H9 (cell line): ENCODE measurements around the gene RNASE9. TPM values are rescaled to one million over a fixed set of nuclear protein-coding genes. Genes with fewer than 3 reads are reported as not detected.

Source experiments
- DNase-seq: peaks from one replicate; pipeline ENCODE4 v3.0.0-alpha.2; 2017
- H2AFZ ChIP-seq: one replicate; pipeline ENCODE4 v1.6.1; 2013; ENCODE audit warnings: mild to moderate bottlenecking, low read length, control low read depth, moderate library complexity
- H2AK5ac ChIP-seq: 2 replicates; pipeline ENCODE4 v1.6.1; 2013; ENCODE audit warnings: low read length, control low read depth, mixed read lengths; ENCODE audit not compliant: insufficient read length
- H2BK120ac ChIP-seq: one replicate; pipeline ENCODE4 v1.6.1; 2013; ENCODE audit warnings: low read depth, mild to moderate bottlenecking, low read length, control low read depth, inconsistent platforms; ENCODE audit not compliant: poor library complexity, severe bottlenecking
- H2BK12ac ChIP-seq: 2 replicates; pipeline ENCODE4 v1.6.1; 2013; ENCODE audit warnings: low read length, control low read depth, mixed read lengths, low read depth; ENCODE audit not compliant: insufficient read length
- H2BK15ac ChIP-seq: 2 replicates; pipeline ENCODE4 v1.6.1; 2013; ENCODE audit warnings: low read depth, low read length, control low read depth
- H2BK20ac ChIP-seq: one replicate; pipeline ENCODE4 v1.6.1; 2013; ENCODE audit warnings: low read depth, mild to moderate bottlenecking, low read length, control low read depth, inconsistent platforms; ENCODE audit not compliant: poor library complexity, severe bottlenecking
- H2BK5ac ChIP-seq: 2 replicates; pipeline ENCODE4 v1.6.1; 2013; ENCODE audit warnings: low read length, control low read depth, mixed read lengths; ENCODE audit not compliant: insufficient read length
- H3K14ac ChIP-seq: 2 replicates; pipeline ENCODE4 v1.6.1; 2013; ENCODE audit warnings: low read length, control low read depth; ENCODE audit not compliant: insufficient read depth
- H3K18ac ChIP-seq: 2 replicates; pipeline ENCODE4 v1.6.1; 2013; ENCODE audit warnings: low read depth, mild to moderate bottlenecking, mixed read lengths, low read length, control low read depth; ENCODE audit not compliant: insufficient read length
- H3K23ac ChIP-seq: 2 replicates; pipeline ENCODE4 v1.6.1; 2013; ENCODE audit warnings: low read length, control low read depth, mixed read lengths, low read depth; ENCODE audit not compliant: insufficient read length
- H3K23me2 ChIP-seq: 2 replicates; pipeline ENCODE4 v1.6.1; 2013; ENCODE audit warnings: low read depth, mild to moderate bottlenecking, mixed read lengths, low read length, control low read depth; ENCODE audit not compliant: insufficient read length, poor library complexity, severe bottlenecking
- H3K27ac ChIP-seq: 2 replicates; pipeline ENCODE4 v1.5.1; 2013; ENCODE audit warnings: low read length, control low read depth, mixed read lengths, low read depth; ENCODE audit not compliant: insufficient read length
- H3K27me3 ChIP-seq: 2 replicates; pipeline ENCODE4 v1.6.1; 2013; ENCODE audit warnings: low read length, control low read depth, inconsistent platforms; ENCODE audit not compliant: insufficient read depth
- H3K4ac ChIP-seq: 2 replicates; pipeline ENCODE4 v1.6.1; 2013; ENCODE audit warnings: low read depth, mild to moderate bottlenecking, control low read depth, inconsistent platforms, low read length, moderate library complexity
- H3K4me1 ChIP-seq: 2 replicates; pipeline ENCODE4 v1.6.1; 2013; ENCODE audit warnings: low read length, control low read depth, inconsistent platforms; ENCODE audit not compliant: insufficient read depth
- H3K4me2 ChIP-seq: 2 replicates; pipeline ENCODE4 v1.6.1; 2013; ENCODE audit warnings: low read length, control low read depth, mixed read lengths; ENCODE audit not compliant: insufficient read length, insufficient read depth
- H3K56ac ChIP-seq: 2 replicates; pipeline ENCODE4 v1.6.1; 2013; ENCODE audit warnings: low read depth, mild to moderate bottlenecking, mixed read lengths, low read length, control low read depth; ENCODE audit not compliant: insufficient read length
- H3K79me1 ChIP-seq: 2 replicates; pipeline ENCODE4 v1.6.1; 2013; ENCODE audit warnings: low read depth, mild to moderate bottlenecking, moderate library complexity, low read length, control low read depth, inconsistent platforms; ENCODE audit not compliant: insufficient read depth, poor library complexity, severe bottlenecking
- H3K79me2 ChIP-seq: 2 replicates; pipeline ENCODE4 v1.6.1; 2013; ENCODE audit warnings: low read length, control low read depth, inconsistent platforms; ENCODE audit not compliant: insufficient read depth
- H3K9ac ChIP-seq: 2 replicates; pipeline ENCODE4 v1.6.1; 2013; ENCODE audit warnings: low read length, control low read depth, mixed read lengths; ENCODE audit not compliant: insufficient read length; ENCODE audit errors: extremely low read depth
- H3K9me3 ChIP-seq: one replicate; pipeline ENCODE4 v1.6.1; 2013; ENCODE audit warnings: low read depth, low read length, inconsistent platforms; ENCODE audit not compliant: control insufficient read depth
- H3T11ph ChIP-seq: one replicate; pipeline ENCODE4 v1.6.1; 2013; ENCODE audit warnings: mild to moderate bottlenecking, low read length, control low read depth, inconsistent platforms
- H4K20me1 ChIP-seq: one replicate; pipeline ENCODE4 v1.6.1; 2013; ENCODE audit not compliant: control insufficient read depth, insufficient read length, insufficient read depth
- H4K5ac ChIP-seq: 2 replicates; pipeline ENCODE4 v1.6.1; 2013; ENCODE audit warnings: low read depth, mild to moderate bottlenecking, mixed read lengths, low read length, control low read depth; ENCODE audit not compliant: insufficient read length
- H4K8ac ChIP-seq: replicated peaks from 2 replicates; pipeline ENCODE4 v1.6.1; 2013; ENCODE audit warnings: low read length, control low read depth, mixed read lengths, low read depth; ENCODE audit not compliant: insufficient read length
- H4K91ac ChIP-seq: 2 replicates; pipeline ENCODE4 v1.6.1; 2013; ENCODE audit warnings: low read depth, mild to moderate bottlenecking, moderate library complexity, mixed read lengths, low read length, control low read depth; ENCODE audit not compliant: insufficient read length
- H3K27ac Mint-ChIP-seq, 3 experiments: 2 replicates in 2 of 3; 3 replicates in 1 of 3; pipeline ENCODE4 v1.8.0; 2020 to 2021; ENCODE audit warnings: mixed read lengths in 3 of 3, mild to moderate bottlenecking in 1 of 3, moderate library complexity in 1 of 3
- H3K27me3 Mint-ChIP-seq: 2 replicates; pipeline ENCODE4 v1.8.0; 2021; ENCODE audit warnings: low read depth, mild to moderate bottlenecking, moderate library complexity, mixed read lengths
- H3K36me3 Mint-ChIP-seq, 3 experiments: 2 replicates in 2 of 3; 3 replicates in 1 of 3; pipeline ENCODE4 v1.8.0; 2020 to 2021; ENCODE audit warnings: low read depth in 3 of 3, mixed read lengths in 3 of 3; ENCODE audit not compliant: insufficient read depth in 1 of 3
- H3K4me1 Mint-ChIP-seq, 2 experiments: 2 replicates each; pipeline ENCODE4 v1.8.0; 2020; ENCODE audit warnings: mixed read lengths in 2 of 2
- H3K4me3 Mint-ChIP-seq, 2 experiments: 2 replicates in 1 of 2; 3 replicates in 1 of 2; pipeline ENCODE4 v1.8.0; 2020 to 2021; ENCODE audit warnings: mild to moderate bottlenecking in 2 of 2, mixed read lengths in 2 of 2, moderate library complexity in 1 of 2
- H3K9me3 Mint-ChIP-seq, 2 experiments: 2 replicates in 1 of 2; 3 replicates in 1 of 2; pipeline ENCODE4 v1.8.0; 2020; ENCODE audit warnings: mild to moderate bottlenecking in 2 of 2, mixed read lengths in 2 of 2, moderate library complexity in 1 of 2
- CTCF ChIP-seq: fragments of 200-600 bp; sonication (generic); conservative IDR thresholded peaks from 3 replicates; pipeline ENCODE4 v1.8.0; 2021; ENCODE audit warnings: antibody characterized with exemption, mild to moderate bottlenecking
- WGBS: extraction: QIAGEN DNeasy Blood & Tissue Kit; methylation state at CpG from one replicate; pipeline ENCODE4 v1.1.7; 2013; ENCODE audit warnings: missing lambda C conversion rate, low lambda C conversion rate, mixed read lengths; ENCODE audit not compliant: insufficient read length; ENCODE audit errors: extremely low coverage; 5-methylcytosine and 5-hydroxymethylcytosine counted together
- total RNA-seq: library from RNA; stranded (reverse); gene quantifications from 2 replicates; pipeline ENCODE4 v1.2.1, GENCODE V29; 2021

Gene RNASE9
- total RNA-seq, 1 experiment from 2014 or later: not detected

GRCh38 chr14:20583908-20584307 is 23.1 kb upstream of the RNASE9 start:
- TF ChIP-seq CTCF: no peak
- Mint-ChIP-seq H3K36me3 (no peaks in the 10 kb centered on the region), H3K9me3 (no peaks in the 10 kb centered on the region; a peak in 1 of 5 replicates), H3K4me1 (peaks cover 51 to 62% of the 10 kb centered on the region in 2 experiments), H3K27ac (peak overlapping the region in 1 of 3 experiments; percentile 13; a peak in 2 of 7 replicates), H3K4me3 (peak overlapping the region in 1 of 2 experiments; percentile 51; a peak in 1 of 5 replicates), H3K27me3 (no peaks in the 10 kb centered on the region)
- H3K23ac ChIP-seq: no peak overlapping the region
- H3K4me1 ChIP-seq: peaks cover 19% of the 10 kb centered on the region; the same call in 1 of the 2 replicates
- H3T11ph ChIP-seq: no peak overlapping the region
- H2BK12ac ChIP-seq: no peak overlapping the region
- no peak overlapping the region for H2AK5ac ChIP-seq
- H2BK15ac ChIP-seq: no peak overlapping the region
- no peak overlapping the region for H4K91ac ChIP-seq
- no peaks in the 10 kb centered on the region for H3K9me3 ChIP-seq
- H4K5ac ChIP-seq: no peak overlapping the region
- H2BK5ac ChIP-seq: no peak overlapping the region
- DNase-seq: no peak
- no CpG with 5 or more reads among the region's 5 CpGs for WGBS
- no peaks in the 10 kb centered on the region for H3K27me3 ChIP-seq
- no peaks in the 10 kb centered on the region for H4K20me1 ChIP-seq
- H2BK120ac ChIP-seq: no peak overlapping the region
- H3K4ac ChIP-seq: no peak overlapping the region
- no peak overlapping the region for H3K56ac ChIP-seq
- no peaks in the 10 kb centered on the region for H3K79me1 ChIP-seq
- no peak overlapping the region for H3K14ac ChIP-seq
- no peak overlapping the region for H3K18ac ChIP-seq
- no peak overlapping the region for H2BK20ac ChIP-seq
- H3K9ac ChIP-seq: no peak overlapping the region
- H3K27ac ChIP-seq: no peak overlapping the region
- H3K4me2 ChIP-seq: no peak overlapping the region
- no peak overlapping the region for H4K8ac ChIP-seq
- no peak overlapping the region for H2AFZ ChIP-seq
- H3K79me2 ChIP-seq: no peaks in the 10 kb centered on the region
- H3K23me2 ChIP-seq: no peaks in the 10 kb centered on the region
